Measurements from ENCODE around the gene AGPS.
"Not testable (repeated sequence)": the region's sequence is repeated elsewhere in the genome, so short reads cannot be mapped to it uniquely, and the experiment has no call there.

The AGPS gene

DNA sequence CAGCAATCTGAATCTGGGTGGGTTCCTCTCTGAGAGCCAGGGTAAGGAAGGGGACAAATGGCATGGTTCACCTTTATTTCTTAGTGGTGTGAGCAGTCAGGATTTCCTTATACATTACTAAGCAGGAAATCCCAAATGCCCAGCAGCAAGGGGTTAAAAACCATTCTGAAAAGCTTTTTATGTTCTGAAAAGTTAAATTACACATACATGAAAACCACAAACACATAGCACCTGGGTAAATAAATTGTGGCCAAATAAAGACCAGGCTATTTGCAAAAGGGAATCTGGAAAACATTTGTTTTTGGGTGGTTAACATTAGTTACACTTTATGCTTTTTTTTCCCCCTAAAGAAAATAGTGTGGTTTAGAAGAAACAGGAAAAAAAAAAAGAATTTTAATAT is 156.1 kb downstream of the AGPS start:
- Histone ChIP-seq H3K79me2 (ENCODE audit: control insufficient read depth, low read length) (no peaks in the 10 kb centered on the region), H3K4me1 (ENCODE audit: control insufficient read depth, low read length) (peaks cover 13% of the 10 kb centered on the region), H3K36me3 (ENCODE audit: control insufficient read depth, low read length) (no peaks in the 10 kb centered on the region; the same call in 1 of the 2 replicates), H3F3A (ENCODE audit: control insufficient read depth, insufficient read depth) (no peaks in the 10 kb centered on the region), H3K27ac (ENCODE audit: low read depth, low read length) (no peak overlapping the region), H3K4me2 (ENCODE audit: low read length) (no peak overlapping the region), H3K9me3 (ENCODE audit: control insufficient read depth, insufficient read depth, low read length) (no peaks in the 10 kb centered on the region; the same call in 1 of the 2 replicates), H3K9me2 (replicated peaks; ENCODE audit: control insufficient read depth, low read length) (no peaks in the 10 kb centered on the region), H3K4me3 (ENCODE audit: low read length) (no peak overlapping the region), H4K20me1 (ENCODE audit: control insufficient read depth, insufficient read depth, low read depth, low read length) (no peaks in the 10 kb centered on the region), H3K27me3 (ENCODE audit: control insufficient read depth, low read length) (no peaks in the 10 kb centered on the region)
- TF ChIP-seq, protein P1, sequence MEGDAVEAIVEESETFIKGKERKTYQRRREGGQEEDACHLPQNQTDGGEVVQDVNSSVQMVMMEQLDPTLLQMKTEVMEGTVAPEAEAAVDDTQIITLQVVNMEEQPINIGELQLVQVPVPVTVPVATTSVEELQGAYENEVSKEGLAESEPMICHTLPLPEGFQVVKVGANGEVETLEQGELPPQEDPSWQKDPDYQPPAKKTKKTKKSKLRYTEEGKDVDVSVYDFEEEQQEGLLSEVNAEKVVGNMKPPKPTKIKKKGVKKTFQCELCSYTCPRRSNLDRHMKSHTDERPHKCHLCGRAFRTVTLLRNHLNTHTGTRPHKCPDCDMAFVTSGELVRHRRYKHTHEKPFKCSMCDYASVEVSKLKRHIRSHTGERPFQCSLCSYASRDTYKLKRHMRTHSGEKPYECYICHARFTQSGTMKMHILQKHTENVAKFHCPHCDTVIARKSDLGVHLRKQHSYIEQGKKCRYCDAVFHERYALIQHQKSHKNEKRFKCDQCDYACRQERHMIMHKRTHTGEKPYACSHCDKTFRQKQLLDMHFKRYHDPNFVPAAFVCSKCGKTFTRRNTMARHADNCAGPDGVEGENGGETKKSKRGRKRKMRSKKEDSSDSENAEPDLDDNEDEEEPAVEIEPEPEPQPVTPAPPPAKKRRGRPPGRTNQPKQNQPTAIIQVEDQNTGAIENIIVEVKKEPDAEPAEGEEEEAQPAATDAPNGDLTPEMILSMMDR (IDR thresholded peaks at IDR 0.05; ENCODE audit: low read depth, low read length, poor library complexity, severe bottlenecking), result no peak
- TF ChIP-seq EZH2phosphoT487 (IDR thresholded peaks at IDR 0.05; ENCODE audit: borderline replicate concordance, low read length), result no peak

- no peak for TF ChIP-seq EZH2phosphoT487 (IDR thresholded peaks at IDR 0.05; ENCODE audit: borderline replicate concordance, low read length)
- TF ChIP-seq, protein P1 (IDR thresholded peaks at IDR 0.05; ENCODE audit: low read depth, low read length, poor library complexity, severe bottlenecking), result no peak
- no peaks in the 10 kb centered on the region for H3K27me3 ChIP-seq (ENCODE audit: control insufficient read depth, low read length)
- no peaks in the 10 kb centered on the region; the same call in 1 of the 2 replicates for H3K9me3 ChIP-seq (ENCODE audit: control insufficient read depth, insufficient read depth, low read length)
- H3K9me2 ChIP-seq (replicated peaks; ENCODE audit: control insufficient read depth, low read length), result no peaks in the 10 kb centered on the region
- no peak overlapping the region for H3K27ac ChIP-seq (ENCODE audit: low read depth, low read length)
- no peaks in the 10 kb centered on the region for H3K79me2 ChIP-seq (ENCODE audit: control insufficient read depth, low read length)
- H3K36me3 ChIP-seq (ENCODE audit: control insufficient read depth, low read length), result no peaks in the 10 kb centered on the region; the same call in 1 of the 2 replicates
- no peak overlapping the region for H3K4me3 ChIP-seq (ENCODE audit: low read length)
- no peaks in the 10 kb centered on the region for H3F3A ChIP-seq (ENCODE audit: control insufficient read depth, insufficient read depth)
- H3K4me2 ChIP-seq (ENCODE audit: low read length), result no peak overlapping the region
- H4K20me1 ChIP-seq (ENCODE audit: control insufficient read depth, insufficient read depth, low read depth, low read length), result no peaks in the 10 kb centered on the region
- H3K4me1 ChIP-seq (ENCODE audit: control insufficient read depth, low read length), result peaks cover 14% of the 10 kb centered on the region
These were observed 156.6 kb downstream of the AGPS start for GRCh38 chr2:177549171-177549570.

- no peak overlapping the region for H3K27ac ChIP-seq (ENCODE audit: low read depth, low read length)
- H3K36me3 ChIP-seq (ENCODE audit: control insufficient read depth, low read length), result no peaks in the 10 kb centered on the region; the same call in 1 of the 2 replicates
- no peaks in the 10 kb centered on the region for H3K27me3 ChIP-seq (ENCODE audit: control insufficient read depth, low read length)
- no peaks in the 10 kb centered on the region for H3K9me2 ChIP-seq (replicated peaks; ENCODE audit: control insufficient read depth, low read length)
- H3K4me2 ChIP-seq (ENCODE audit: low read length), result no peak overlapping the region
- peaks cover 14% of the 10 kb centered on the region for H3K4me1 ChIP-seq (ENCODE audit: control insufficient read depth, low read length)
- H3K9me3 ChIP-seq (ENCODE audit: control insufficient read depth, insufficient read depth, low read length), result no peaks in the 10 kb centered on the region; the same call in 1 of the 2 replicates
- no peaks in the 10 kb centered on the region for H3K79me2 ChIP-seq (ENCODE audit: control insufficient read depth, low read length)
- no peaks in the 10 kb centered on the region for H4K20me1 ChIP-seq (ENCODE audit: control insufficient read depth, insufficient read depth, low read depth, low read length)
- no peak overlapping the region for H3K4me3 ChIP-seq (ENCODE audit: low read length)
- TF ChIP-seq, protein P1 (IDR thresholded peaks at IDR 0.05; ENCODE audit: low read depth, low read length, poor library complexity, severe bottlenecking), result no peak
- no peak for TF ChIP-seq EZH2phosphoT487 (IDR thresholded peaks at IDR 0.05; ENCODE audit: borderline replicate concordance, low read length)
- H3F3A ChIP-seq (ENCODE audit: control insufficient read depth, insufficient read depth), result no peaks in the 10 kb centered on the region
These were observed 158.0 kb downstream of the AGPS start for GRCh38 chr2:177550264-177551200.

DNA sequence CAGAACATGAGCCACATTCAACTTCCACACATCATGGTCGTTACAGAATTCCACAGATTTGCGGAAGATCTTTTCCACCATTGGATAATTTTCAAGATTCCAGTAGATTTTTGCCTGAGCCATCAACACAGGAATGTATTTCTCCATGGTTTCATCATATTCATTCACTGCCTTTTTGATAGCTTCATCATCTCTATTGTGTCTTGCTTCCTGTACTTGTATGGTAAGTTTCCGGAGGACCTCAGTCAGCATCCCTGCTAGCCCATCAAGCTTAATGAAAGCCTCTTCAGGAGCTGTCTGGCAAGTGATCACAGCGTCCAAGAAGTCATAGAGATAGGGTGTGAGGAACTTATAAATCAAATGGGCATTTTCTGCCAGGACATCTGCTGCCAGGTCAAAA is 158.8 kb downstream of the AGPS start:
- not testable (repeated sequence) for H3K4me3 ChIP-seq (ENCODE audit: low read length); H3F3A ChIP-seq (ENCODE audit: control insufficient read depth, insufficient read depth); H3K27me3 ChIP-seq (ENCODE audit: control insufficient read depth, low read length); H3K27ac ChIP-seq (ENCODE audit: low read depth, low read length); H3K79me2 ChIP-seq (ENCODE audit: control insufficient read depth, low read length); H3K4me2 ChIP-seq (ENCODE audit: low read length); H3K36me3 ChIP-seq (ENCODE audit: control insufficient read depth, low read length); H3K9me2 ChIP-seq (replicated peaks; ENCODE audit: control insufficient read depth, low read length); H4K20me1 ChIP-seq (ENCODE audit: control insufficient read depth, insufficient read depth, low read depth, low read length); H3K9me3 ChIP-seq (ENCODE audit: control insufficient read depth, insufficient read depth, low read length)
- H3K4me1 ChIP-seq (ENCODE audit: control insufficient read depth, low read length), result peaks cover 14% of the 10 kb centered on the region
